Retinal pigment epithelial cell (primary cell): Measurements from ENCODE around the gene TEKT3.

Source experiments
- DNase-seq: peaks from one replicate; pipeline ENCODE4 v3.0.0-alpha.2; 2010; ENCODE audit warnings: low read depth
- H3K4me3 ChIP-seq: 2 replicates; pipeline ENCODE4 v1.5.1; 2011; ENCODE audit warnings: mild to moderate bottlenecking, low read length, control low read depth, moderate library complexity
- CTCF ChIP-seq: conservative IDR thresholded peaks from 2 replicates; pipeline ENCODE4 v1.5.1; 2011; ENCODE audit warnings: low read depth, low read length, control low read depth, inconsistent platforms

Gene TEKT3

GRCh38 chr17:15289285-15290183, 51.9 kb downstream of the TEKT3 start:
- DNase-seq: no peak
- no peak overlapping the region for H3K4me3 ChIP-seq
- TF ChIP-seq CTCF: no peak

GRCh38 chr17:15288859-15289258, 52.5 kb downstream of the TEKT3 start:
- DNase-seq: no peak
- no peak overlapping the region for H3K4me3 ChIP-seq
- no peak for TF ChIP-seq CTCF

- TF ChIP-seq CTCF: no peak
- DNase-seq: no peak
- H3K4me3 ChIP-seq: no peak overlapping the region
These were observed 53.7 kb downstream of the TEKT3 start for GRCh38 chr17:15287538-15288267.

- no peak for DNase-seq
- H3K4me3 ChIP-seq: no peak overlapping the region
- TF ChIP-seq CTCF: no peak
These were observed 55.9 kb downstream of the TEKT3 start for GRCh38 chr17:15285466-15285865.

GRCh38 chr17:15284537-15284936, 56.9 kb downstream of the TEKT3 start:
- no peak for TF ChIP-seq CTCF
- H3K4me3 ChIP-seq: no peak overlapping the region
- no peak for DNase-seq

- H3K4me3 ChIP-seq: no peak overlapping the region
- DNase-seq: no peak
- no peak for TF ChIP-seq CTCF
These were observed 57.3 kb downstream of the TEKT3 start for GRCh38 chr17:15284107-15284506.
